ENCODE data around the gene IL1RL1.

The IL1RL1 gene

GRCh38 chr2:102291319-102292075 is 19.9 kb upstream of the IL1RL1 start:
- Histone ChIP-seq H3K27ac (peak overlapping the region; percentile 84), H3K27me3 (no peaks in the 10 kb centered on the region), H3K4me1 (ENCODE audit: control insufficient read depth in 1 of 2, insufficient read depth in 1 of 2, low read depth in 1 of 2, low read length in 1 of 2) (peaks cover 51 to 57% of the 10 kb centered on the region in 2 experiments), H3K9me3 (no peaks in the 10 kb centered on the region), H3K4me3 (ENCODE audit: low read depth in 1 of 2, low read length in 1 of 2) (peak overlapping the region; percentile 17 to 35), H3K36me3 (no peaks in the 10 kb centered on the region)
- TF ChIP-seq CTCF (IDR thresholded peaks at IDR 0.05) = no peak

GRCh38 chr2:102294802-102295489 is 16.4 kb upstream of the IL1RL1 start:
- no peak for TF ChIP-seq CTCF (IDR thresholded peaks at IDR 0.05)
- Histone ChIP-seq H3K36me3 (no peaks in the 10 kb centered on the region), H3K4me3 (ENCODE audit: low read depth in 1 of 2, low read length in 1 of 2) (no peak overlapping the region), H3K27ac (peak overlapping the region; percentile 9), H3K4me1 (ENCODE audit: control insufficient read depth in 1 of 2, insufficient read depth in 1 of 2, low read depth in 1 of 2, low read length in 1 of 2) (peaks cover 51 to 59% of the 10 kb centered on the region in 2 experiments), H3K27me3 (no peaks in the 10 kb centered on the region), H3K9me3 (no peaks in the 10 kb centered on the region)

GRCh38 chr2:102295566-102295965 is 15.8 kb upstream of the IL1RL1 start:
- H3K27me3 ChIP-seq = no peaks in the 10 kb centered on the region
- TF ChIP-seq CTCF (IDR thresholded peaks at IDR 0.05) = no peak
- peaks cover 51 to 59% of the 10 kb centered on the region in 2 experiments for H3K4me1 ChIP-seq (ENCODE audit: control insufficient read depth in 1 of 2, insufficient read depth in 1 of 2, low read depth in 1 of 2, low read length in 1 of 2)
- H3K27ac ChIP-seq = peak overlapping the region; percentile 9
- H3K4me3 ChIP-seq (ENCODE audit: low read depth in 1 of 2, low read length in 1 of 2) = no peak overlapping the region
- H3K36me3 ChIP-seq = no peaks in the 10 kb centered on the region
- H3K9me3 ChIP-seq = no peaks in the 10 kb centered on the region

GRCh38 chr2:102296449-102296848 is 14.9 kb upstream of the IL1RL1 start:
- Histone ChIP-seq H3K4me1 (ENCODE audit: control insufficient read depth in 1 of 2, insufficient read depth in 1 of 2, low read depth in 1 of 2, low read length in 1 of 2) (peaks cover 44 to 50% of the 10 kb centered on the region in 2 experiments), H3K36me3 (no peaks in the 10 kb centered on the region)
- TF ChIP-seq CTCF (IDR thresholded peaks at IDR 0.05) = no peak

GRCh38 chr2:102297891-102298290 is 13.5 kb upstream of the IL1RL1 start:
- Histone ChIP-seq H3K27ac (no peak overlapping the region), H3K4me1 (ENCODE audit: control insufficient read depth in 1 of 2, insufficient read depth in 1 of 2, low read depth in 1 of 2, low read length in 1 of 2) (peaks cover 36 to 42% of the 10 kb centered on the region in 2 experiments), H3K4me3 (ENCODE audit: low read depth in 1 of 2, low read length in 1 of 2) (no peak overlapping the region), H3K9me3 (no peaks in the 10 kb centered on the region), H3K36me3 (no peaks in the 10 kb centered on the region), H3K27me3 (no peaks in the 10 kb centered on the region)
- TF ChIP-seq CTCF (IDR thresholded peaks at IDR 0.05) = no peak

More at GRCh38 chr2:102296449-102296848, 14.9 kb upstream of the IL1RL1 start:
- no peaks in the 10 kb centered on the region for H3K9me3 ChIP-seq
- no peak overlapping the region for H3K27ac ChIP-seq
- H3K27me3 ChIP-seq = no peaks in the 10 kb centered on the region
- no peak overlapping the region for H3K4me3 ChIP-seq (ENCODE audit: low read depth in 1 of 2, low read length in 1 of 2)

Data from neutrophil (primary cell).